ENCODE measurements around the gene TMEM163.

Gene TMEM163

GRCh38 chr2:134425724-134426496, 292.9 kb downstream of the TMEM163 start:
- TF ChIP-seq TARDBP (IDR thresholded peaks at IDR 0.05) (no peak), FOXM1 (IDR thresholded peaks at IDR 0.05; ENCODE audit: borderline replicate concordance) (no peak), SUZ12 (IDR thresholded peaks at IDR 0.05) (no peak), ELF4 (IDR thresholded peaks at IDR 0.05) (no peak), SP1 (IDR thresholded peaks at IDR 0.05) (no peak), NFRKB (IDR thresholded peaks at IDR 0.05) (no peak), FOXK2 (IDR thresholded peaks at IDR 0.05) (no peak), L3MBTL2 (conservative IDR thresholded peaks at IDR 0.05) (no peak), ARNT (IDR thresholded peaks at IDR 0.05) (no peak), ZNF384 (IDR thresholded peaks at IDR 0.05) (no peak), LEF1 (IDR thresholded peaks at IDR 0.05; ENCODE audit: borderline replicate concordance) (no peak), CTBP1 (IDR thresholded peaks at IDR 0.05; ENCODE audit: borderline replicate concordance) (no peak)
- TF ChIP-seq, protein P1, sequence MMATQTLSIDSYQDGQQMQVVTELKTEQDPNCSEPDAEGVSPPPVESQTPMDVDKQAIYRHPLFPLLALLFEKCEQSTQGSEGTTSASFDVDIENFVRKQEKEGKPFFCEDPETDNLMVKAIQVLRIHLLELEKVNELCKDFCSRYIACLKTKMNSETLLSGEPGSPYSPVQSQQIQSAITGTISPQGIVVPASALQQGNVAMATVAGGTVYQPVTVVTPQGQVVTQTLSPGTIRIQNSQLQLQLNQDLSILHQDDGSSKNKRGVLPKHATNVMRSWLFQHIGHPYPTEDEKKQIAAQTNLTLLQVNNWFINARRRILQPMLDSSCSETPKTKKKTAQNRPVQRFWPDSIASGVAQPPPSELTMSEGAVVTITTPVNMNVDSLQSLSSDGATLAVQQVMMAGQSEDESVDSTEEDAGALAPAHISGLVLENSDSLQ (IDR thresholded peaks at IDR 0.05): no peak
- CTCF ChIA-PET: no interaction called here
- DNase-seq (ENCODE audit: extremely low spot score): no peak
- POLR2A ChIA-PET: no interaction called here

DNA sequence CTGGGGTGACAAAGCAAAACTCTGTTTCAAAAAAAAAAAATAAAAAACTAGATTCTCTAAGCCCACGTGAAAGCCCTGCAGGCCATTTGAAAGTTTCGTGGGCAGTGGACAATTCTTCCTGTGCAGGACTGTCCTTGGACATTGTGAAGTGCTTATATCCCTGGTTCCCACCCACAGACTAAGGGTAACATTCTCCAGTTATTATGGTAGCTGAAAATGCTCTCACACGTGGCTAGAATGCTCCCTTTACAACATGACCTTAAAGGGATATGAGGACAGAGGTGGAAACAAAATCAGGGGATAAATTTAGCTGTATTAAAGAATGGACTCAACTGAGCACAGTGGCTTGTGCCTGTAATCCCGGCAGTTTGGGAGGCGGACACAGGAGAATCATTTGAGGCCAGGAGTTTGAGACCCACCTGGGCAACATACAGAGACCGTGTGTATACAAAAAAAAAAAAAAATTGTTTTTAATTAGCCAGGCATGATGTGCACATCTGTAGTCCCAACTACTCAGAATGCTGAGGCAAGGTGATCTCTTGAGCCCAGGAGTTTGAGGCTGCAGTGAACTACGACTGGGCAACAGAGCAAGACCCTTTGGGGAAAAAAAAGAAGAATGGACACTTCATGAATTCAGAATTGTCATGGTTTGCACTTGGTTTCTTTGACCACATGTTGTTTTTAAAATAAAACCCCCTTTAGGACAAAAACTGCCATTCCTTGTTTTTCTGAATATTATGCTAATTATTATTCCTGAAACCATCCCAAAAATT, 297.1 kb downstream of the TMEM163 start:
- ChIA-PET POLR2A (no interaction called here), CTCF (no interaction called here)
- TF ChIP-seq CTBP1 (IDR thresholded peaks at IDR 0.05; ENCODE audit: borderline replicate concordance) (no peak), TARDBP (IDR thresholded peaks at IDR 0.05) (no peak), FOXK2 (IDR thresholded peaks at IDR 0.05) (no peak), ZNF384 (IDR thresholded peaks at IDR 0.05) (no peak), LEF1 (IDR thresholded peaks at IDR 0.05; ENCODE audit: borderline replicate concordance) (no peak), ARNT (IDR thresholded peaks at IDR 0.05) (no peak), SP1 (IDR thresholded peaks at IDR 0.05) (no peak), HDGF (IDR thresholded peaks at IDR 0.05; ENCODE audit: borderline replicate concordance) (no peak), ELF4 (IDR thresholded peaks at IDR 0.05) (no peak), FOXM1 (IDR thresholded peaks at IDR 0.05; ENCODE audit: borderline replicate concordance) (no peak), NFRKB (IDR thresholded peaks at IDR 0.05) (no peak), FOXA1 (IDR thresholded peaks at IDR 0.05) (no peak), BHLHE40 (IDR thresholded peaks at IDR 0.05; ENCODE audit: borderline replicate concordance) (no peak), SUZ12 (IDR thresholded peaks at IDR 0.05) (no peak), L3MBTL2 (conservative IDR thresholded peaks at IDR 0.05) (no peak)
- TF ChIP-seq, protein P1 (IDR thresholded peaks at IDR 0.05): no peak
- no peak for DNase-seq (ENCODE audit: extremely low spot score)

DNA sequence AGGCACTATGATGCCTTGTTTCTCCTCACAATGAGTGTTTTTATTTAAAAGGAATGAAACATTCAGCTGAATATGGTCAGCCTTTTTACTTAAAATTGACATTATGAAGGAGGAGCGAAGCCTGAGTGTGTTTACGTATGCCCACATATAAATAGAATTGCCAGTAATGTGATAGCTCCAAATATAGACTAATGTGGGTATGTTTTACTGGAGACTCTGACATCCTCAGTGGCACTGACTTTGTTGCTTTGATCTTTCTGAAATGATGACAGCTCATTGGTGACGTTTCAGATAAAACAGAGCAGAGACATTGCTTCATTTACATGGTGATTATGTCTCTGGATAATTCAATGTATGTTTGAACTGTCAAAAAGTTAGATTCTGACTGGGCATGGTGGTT, 297.9 kb downstream of the TMEM163 start:
- no peak for TF ChIP-seq BHLHE40 (IDR thresholded peaks at IDR 0.05; ENCODE audit: borderline replicate concordance)
- ChIA-PET CTCF (no interaction called here), POLR2A (no interaction called here)
- DNase-seq (ENCODE audit: extremely low spot score): no peak

GRCh38 chr2:134420259-134420658, 298.5 kb downstream of the TMEM163 start:
- no peak for DNase-seq (ENCODE audit: extremely low spot score)
- POLR2A ChIA-PET: no interaction called here
- CTCF ChIA-PET: no interaction called here
- no peak for TF ChIP-seq ZNF384 (IDR thresholded peaks at IDR 0.05)
- no peak for TF ChIP-seq FOXK2 (IDR thresholded peaks at IDR 0.05)
- no peak for TF ChIP-seq CTBP1 (IDR thresholded peaks at IDR 0.05; ENCODE audit: borderline replicate concordance)
- TF ChIP-seq, protein P1 (IDR thresholded peaks at IDR 0.05): no peak
- TF ChIP-seq HDGF (IDR thresholded peaks at IDR 0.05; ENCODE audit: borderline replicate concordance): no peak

DNA sequence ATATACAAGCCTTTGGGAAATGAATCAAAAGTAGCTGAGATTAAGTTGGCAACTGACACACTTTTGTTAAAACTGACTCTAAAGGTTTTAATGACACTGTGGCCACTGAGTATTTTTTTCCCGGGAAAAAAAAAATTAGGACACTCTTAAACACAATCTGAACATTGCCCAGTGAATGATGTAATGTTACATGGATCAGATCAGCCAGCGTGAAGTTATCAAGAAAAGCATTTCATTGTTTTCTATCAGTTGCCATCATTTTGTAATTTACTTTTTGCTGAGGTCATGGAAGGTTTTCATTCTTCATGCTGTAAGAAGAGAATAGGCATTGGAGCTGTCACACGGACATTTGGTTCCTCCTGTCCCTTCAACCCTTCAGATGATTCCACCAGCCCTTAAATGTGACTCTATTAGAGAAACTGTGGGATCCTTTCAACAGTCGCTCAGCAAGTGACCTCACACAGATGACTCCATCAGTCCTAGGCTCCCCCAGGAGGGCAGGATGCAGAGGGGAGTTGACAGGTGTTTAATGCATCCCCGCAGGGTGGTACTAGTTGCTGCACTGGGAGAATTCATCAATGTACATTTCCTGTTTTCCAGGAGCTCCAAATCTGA, 300.7 kb downstream of the TMEM163 start:
- CTCF ChIA-PET: no interaction called here
- POLR2A ChIA-PET: no interaction called here
- no peak for TF ChIP-seq LEF1 (IDR thresholded peaks at IDR 0.05; ENCODE audit: borderline replicate concordance)
- TF ChIP-seq ARNT (IDR thresholded peaks at IDR 0.05): no peak
- no peak for TF ChIP-seq HDGF (IDR thresholded peaks at IDR 0.05; ENCODE audit: borderline replicate concordance)
- no peak for TF ChIP-seq SP1 (IDR thresholded peaks at IDR 0.05)
- TF ChIP-seq SUZ12 (IDR thresholded peaks at IDR 0.05): no peak
- TF ChIP-seq FOXK2 (IDR thresholded peaks at IDR 0.05): no peak
- TF ChIP-seq FOXM1 (IDR thresholded peaks at IDR 0.05; ENCODE audit: borderline replicate concordance): no peak
- TF ChIP-seq L3MBTL2 (conservative IDR thresholded peaks at IDR 0.05): no peak
- TF ChIP-seq ELF4 (IDR thresholded peaks at IDR 0.05): no peak
- TF ChIP-seq FOXA1 (IDR thresholded peaks at IDR 0.05): no peak
- no peak for TF ChIP-seq NFRKB (IDR thresholded peaks at IDR 0.05)
- TF ChIP-seq TARDBP (IDR thresholded peaks at IDR 0.05): no peak
- no peak for TF ChIP-seq CTBP1 (IDR thresholded peaks at IDR 0.05; ENCODE audit: borderline replicate concordance)
- TF ChIP-seq ZNF384 (IDR thresholded peaks at IDR 0.05): no peak
- TF ChIP-seq, protein P1 (IDR thresholded peaks at IDR 0.05): no peak
- no peak for TF ChIP-seq BHLHE40 (IDR thresholded peaks at IDR 0.05; ENCODE audit: borderline replicate concordance)
- DNase-seq (ENCODE audit: extremely low spot score): no peak

Data from HEK293T (cell line).